Left renal cortex interstitium (tissue), 4 donors: ENCODE results near the gene ASPRV1. TPM values are rescaled to one million over a fixed set of nuclear protein-coding genes. Genes with fewer than 3 reads are reported as not detected.
"Not testable (repeated sequence)": the region's sequence is repeated elsewhere in the genome, so short reads cannot be mapped to it uniquely, and the experiment has no call there.

ENCODE experiments used
- DNase-seq, 4 donors: peaks; one replicate each; pipeline ENCODE4 v3.0.0-alpha.2; 2013; ENCODE audit warnings: low read depth in 4 of 4, low spot score in 2 of 4, missing footprints in 1 of 4
- polyA plus RNA-seq, 4 donors: library from polyadenylated mRNA; unstranded; fragments of 120-200 nt; gene quantifications; one replicate each; pipeline ENCODE4 v1.2.1, GENCODE V29; 2013; ENCODE audit not compliant: insufficient read length in 4 of 4

The ASPRV1 gene
- polyA plus RNA-seq, 4 donors, result 3.6 to 5.2 (median 4.5) TPM

DNA sequence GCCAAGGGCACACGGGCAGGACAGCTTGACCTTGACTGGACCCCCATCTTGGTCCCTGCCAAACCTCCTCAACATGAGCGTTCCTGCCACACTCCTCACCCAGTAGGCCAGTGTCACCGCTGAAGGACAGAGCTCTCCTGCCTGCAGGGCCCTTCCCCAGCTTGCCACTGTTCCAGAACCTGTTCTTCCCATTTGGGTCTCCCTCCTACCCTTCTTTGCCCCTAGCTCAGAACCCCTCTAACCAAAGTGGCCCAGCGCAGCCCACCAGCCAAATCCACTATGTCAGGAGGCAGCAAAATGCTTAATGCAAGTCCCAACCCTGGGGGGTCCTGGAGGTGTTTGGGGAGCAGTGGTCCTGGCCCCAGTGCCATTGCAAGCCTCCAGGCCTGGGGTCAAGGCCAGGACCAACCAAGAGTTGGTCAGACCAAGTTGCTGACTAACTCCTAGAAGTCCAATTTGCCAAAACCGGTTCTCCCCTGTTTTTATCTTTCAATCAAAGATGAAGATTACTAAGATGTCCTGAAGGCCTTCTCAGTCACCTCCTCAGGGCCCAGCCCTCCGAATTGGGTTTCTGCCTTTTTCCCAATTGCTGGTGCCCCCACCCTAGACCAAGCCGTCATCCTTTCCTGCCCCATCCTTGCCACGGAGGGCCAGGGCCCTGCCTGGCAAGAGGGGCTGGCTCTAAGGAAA is 4.5 kb upstream of the ASPRV1 start:
- DNase-seq, result no peak

DNA sequence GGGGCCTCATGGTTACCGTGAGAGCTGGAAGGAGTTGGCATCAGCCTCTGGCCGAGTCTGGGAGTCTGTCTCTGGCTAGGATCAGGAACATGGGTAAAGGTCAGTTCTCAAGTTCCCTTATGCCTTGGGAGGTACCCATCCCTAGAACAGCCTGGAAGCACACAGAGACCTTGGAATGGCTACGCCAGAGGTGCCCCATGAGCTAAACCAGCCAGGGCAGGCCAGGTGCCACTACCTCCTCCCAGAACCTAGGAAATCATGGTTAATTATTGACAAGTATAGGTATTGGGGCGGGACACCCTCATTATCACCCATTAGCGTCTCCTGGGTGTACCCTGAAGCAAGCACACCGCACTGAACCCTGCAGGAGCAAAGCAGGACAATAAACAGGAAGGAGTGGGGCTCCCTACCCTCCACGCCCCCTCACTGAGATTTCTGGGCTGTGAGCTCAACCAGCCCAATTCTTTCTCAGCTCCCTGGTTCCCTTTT is 3.0 kb upstream of the ASPRV1 start:
- no peak for DNase-seq

DNA sequence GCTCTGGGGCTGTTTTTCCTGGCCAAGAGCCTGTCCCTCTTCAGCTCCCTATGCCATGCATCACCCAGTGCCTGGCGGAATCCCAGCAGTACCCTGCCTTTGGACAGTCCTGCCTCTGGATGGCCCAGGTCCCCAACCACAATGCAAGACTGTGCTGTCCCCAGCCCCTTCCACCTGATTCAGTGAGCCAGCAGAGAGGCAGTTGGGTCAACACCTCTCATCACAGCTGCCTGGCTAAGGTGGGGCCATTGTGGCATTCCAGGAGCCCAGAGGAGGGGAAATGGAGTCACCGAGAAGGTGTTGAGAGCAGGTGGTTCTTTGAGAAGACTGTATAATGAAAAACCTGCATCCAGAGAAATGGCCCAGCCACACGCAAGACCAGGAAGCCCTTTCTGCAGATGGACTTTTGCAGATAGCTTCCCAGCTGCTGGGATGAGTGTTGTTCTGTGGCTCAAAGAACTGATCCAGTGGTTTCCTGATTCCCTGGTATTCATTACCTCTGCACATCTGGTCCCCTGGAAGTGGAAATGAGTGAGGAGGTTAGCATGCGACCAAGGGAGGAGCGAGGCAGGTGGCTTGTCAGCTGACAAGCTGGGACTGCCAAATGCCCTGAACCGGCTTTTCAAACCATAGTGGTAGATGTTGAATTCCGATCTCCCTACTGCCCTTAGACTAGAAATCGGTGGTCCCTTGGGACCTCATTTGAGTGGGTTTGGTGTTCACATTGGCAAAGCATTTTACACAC is 1.7 kb upstream of the ASPRV1 start:
- no peak for DNase-seq

DNA sequence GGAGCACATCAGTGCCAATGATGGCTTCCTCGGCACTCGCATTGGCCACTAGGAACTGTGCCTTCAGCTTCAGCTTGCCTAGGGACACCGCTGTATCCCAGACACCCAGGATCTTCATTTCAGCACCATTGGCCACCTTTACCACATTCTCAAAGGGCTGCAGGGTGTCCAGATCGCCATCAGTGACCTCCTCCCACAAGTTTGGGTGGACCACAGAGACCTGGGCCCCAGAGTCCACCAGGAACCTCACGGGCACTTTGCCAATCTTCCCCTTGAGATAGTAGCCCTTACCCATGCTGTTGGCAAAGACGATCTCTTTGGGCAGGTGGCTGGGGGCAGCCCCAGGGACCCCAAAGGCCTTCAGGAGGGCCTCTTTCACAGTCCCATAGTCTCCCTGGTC is 610 bp downstream of the ASPRV1 start:
- DNase-seq, result no peak

DNA sequence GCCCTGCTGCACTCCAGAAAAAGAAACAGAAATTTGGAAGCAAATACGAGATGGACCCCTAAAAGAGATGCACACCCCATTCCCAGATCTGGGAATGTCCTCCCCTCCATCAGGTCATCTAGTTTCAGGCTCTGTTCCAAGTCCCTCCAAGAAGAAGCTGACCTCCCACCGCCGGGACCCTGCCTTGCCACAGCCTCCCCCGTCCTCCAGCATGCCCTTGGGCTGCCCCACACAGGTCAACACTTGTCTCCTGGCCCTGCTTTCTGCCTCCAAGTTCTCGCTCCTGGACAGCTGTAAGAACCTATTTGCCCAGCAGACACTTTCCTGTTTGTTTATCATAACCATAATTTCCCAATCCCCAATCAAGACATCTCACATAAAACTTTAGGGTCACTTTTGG is 2.0 kb downstream of the ASPRV1 start:
- no peak for DNase-seq

DNA sequence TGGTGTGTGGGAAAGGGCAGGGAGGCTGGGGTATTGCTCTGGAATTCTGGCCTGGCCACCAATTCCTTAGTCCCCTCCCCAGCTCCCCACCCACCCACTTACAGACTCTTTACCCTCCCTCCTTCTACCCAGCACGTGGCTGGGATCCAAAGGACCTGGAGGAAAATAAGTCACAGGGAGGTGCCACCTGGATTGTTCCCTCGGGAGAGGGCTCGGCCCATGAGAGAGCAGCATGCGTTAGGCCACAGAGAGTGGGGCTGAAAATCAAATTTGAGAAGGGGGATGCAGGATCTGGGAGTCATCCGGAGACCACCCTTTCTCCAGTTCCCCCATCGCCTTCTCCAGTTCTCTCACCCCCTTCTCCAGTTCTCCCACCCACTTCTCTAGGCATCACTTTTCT is 3.0 kb downstream of the ASPRV1 start:
- DNase-seq, result no peak

DNA sequence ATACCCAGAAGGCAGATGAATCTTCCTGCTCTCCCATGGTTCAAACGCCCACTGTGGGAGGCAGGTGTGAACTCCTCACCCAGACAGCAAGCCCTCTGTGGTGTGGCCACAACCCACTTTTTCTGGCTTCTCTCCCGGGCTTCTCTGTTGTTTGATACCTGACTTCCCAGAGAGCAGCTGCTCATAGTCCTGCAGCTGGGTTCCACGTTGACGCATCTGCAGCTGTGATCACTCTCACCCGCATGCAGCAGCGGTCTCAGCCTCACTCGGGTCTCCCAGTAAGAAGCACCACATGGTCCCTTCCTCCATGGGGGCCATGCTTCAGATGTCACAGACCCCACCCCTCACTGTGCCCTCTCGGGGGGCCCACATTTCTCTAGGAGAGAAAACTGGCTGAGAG is 3.5 kb downstream of the ASPRV1 start:
- no peak for DNase-seq

DNA sequence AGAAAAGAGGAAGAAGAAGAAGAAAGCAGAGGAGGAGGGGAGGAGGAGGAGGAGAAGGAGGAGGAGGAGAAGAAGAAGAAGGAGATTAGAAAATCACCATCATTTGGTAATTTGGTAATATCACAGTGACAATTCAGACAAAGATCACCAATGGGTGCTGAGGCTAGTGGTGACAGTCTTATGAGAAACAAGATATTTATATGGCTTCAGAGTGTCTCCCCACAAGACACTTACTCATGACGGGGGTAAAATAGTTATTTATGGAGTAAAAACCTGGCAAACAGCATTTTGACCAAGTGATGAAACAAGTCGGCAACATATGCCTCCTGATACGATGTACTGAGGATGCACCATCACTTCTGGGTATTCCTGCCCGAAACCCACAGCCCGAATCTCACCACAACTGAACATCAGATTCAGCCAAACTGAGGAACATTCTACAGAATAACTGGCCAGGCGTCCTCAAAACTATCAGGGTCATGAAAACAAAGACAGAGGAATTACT is 4.9 kb downstream of the ASPRV1 start:
- DNase-seq, result no peak

DNA sequence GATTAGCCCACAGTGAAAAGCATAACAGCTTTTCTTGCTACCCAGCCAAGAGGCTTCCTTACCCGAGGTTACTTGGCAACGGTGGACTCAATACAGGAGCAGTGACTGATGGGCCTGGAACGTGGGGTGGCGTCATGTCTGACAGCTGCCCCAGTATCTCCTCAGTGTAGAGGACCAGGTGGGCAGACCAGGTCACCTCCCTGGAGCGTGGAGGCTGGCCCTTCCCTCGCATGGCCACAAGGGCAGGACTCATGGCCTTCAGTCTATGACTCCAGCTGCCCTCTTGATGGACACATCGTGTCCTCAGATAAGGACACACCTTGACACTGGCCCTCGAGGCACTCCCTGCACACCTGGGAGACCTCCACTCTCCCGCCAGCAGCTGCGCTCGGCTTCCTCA is 6.4 kb downstream of the ASPRV1 start:
- DNase-seq, result no peak

DNA sequence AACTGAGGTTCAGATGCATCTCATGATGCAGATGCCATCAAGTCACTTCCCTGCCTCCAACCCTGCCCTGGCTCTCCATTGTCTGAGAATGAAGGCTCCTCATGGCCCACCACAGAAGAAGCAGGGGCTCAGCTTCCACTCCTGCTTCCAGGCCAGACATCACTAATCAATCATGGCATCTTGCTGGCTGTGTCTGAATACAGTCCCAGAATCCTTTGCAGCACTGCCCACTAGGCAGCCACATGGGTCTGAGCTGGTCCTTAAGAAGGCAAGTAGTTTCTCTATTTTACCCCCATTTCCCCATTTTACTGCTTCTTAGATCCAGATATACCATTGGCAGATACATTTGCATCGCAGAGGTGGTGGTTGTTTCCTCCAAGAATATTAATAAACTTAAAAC is 7.3 kb downstream of the ASPRV1 start:
- no peak for DNase-seq

DNA sequence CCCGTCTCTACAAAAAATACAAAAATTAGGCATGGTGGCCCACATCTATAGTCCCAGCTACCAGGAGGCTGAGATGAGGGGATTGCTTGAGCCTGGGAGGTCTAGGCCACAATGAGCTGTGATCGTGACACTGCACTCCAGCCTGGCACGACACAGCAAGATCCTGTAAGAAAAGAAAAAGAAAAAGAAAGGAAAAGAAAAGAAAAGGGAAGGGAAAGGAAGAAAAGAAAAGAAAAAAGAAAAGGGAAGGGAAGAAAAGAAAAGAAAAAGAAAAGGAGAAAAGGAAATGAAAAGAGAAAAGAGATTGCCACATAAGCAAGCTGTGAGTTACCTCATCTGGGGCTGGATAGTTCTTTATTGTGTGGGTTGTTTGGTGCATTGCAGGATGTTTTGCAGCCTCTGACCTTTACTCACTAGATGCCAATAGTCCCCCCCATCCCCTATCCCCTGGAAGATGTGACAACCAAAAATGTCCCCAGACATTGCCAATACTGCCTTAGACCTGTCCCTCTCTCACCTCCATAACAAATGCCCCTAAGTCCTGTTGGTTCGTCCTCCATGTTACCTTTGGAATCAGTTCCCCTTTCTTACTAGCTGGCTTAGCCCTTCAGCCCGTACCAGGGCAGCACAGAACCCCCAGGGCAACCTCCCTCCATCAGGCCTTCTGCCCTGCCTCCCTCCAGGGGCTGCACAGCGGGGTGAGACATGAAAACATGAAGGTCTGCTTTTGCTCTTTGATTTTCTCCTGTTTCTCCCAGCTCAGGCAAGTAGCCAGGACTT is 8.9 kb downstream of the ASPRV1 start:
- DNase-seq, result no peak

DNA sequence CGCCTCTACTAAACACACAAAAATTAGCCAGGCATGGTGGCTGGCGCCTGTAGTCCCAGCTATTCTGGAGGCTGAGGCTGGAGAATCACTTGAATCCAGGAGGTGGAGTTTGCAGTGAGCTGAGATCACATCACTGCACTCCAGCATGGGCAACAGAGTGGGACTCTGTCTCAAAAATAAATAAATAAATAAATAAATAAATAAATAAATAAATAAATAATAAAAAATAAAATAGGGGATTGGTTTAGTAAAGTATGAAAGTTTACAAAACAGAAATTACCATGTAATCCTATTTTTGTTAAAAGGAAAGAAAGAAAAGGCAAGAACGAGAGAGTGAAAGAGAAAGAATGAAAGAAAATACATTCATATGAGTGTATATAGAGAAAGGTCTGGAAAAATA is 10.8 kb downstream of the ASPRV1 start:
- not testable (repeated sequence) for DNase-seq

DNA sequence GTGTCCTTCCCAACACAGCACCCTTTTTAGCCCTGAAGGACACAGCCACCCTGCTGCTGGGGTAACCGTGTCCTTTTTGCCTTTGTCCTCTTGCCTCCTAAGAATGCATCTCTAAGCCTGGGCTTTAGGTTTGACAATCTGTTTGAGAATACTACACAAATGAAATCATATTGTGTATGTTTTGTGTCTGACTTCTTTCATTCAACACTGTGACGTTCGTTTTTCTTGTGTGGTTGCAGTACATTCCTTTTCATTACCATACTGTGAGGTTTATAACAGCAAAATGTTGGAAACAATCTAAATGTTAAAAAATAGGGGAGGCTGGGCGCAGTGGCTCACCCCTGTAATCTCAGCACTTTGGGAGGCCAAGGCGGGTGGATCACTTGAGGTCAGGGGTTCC is 11.2 kb downstream of the ASPRV1 start:
- DNase-seq, result no peak

DNA sequence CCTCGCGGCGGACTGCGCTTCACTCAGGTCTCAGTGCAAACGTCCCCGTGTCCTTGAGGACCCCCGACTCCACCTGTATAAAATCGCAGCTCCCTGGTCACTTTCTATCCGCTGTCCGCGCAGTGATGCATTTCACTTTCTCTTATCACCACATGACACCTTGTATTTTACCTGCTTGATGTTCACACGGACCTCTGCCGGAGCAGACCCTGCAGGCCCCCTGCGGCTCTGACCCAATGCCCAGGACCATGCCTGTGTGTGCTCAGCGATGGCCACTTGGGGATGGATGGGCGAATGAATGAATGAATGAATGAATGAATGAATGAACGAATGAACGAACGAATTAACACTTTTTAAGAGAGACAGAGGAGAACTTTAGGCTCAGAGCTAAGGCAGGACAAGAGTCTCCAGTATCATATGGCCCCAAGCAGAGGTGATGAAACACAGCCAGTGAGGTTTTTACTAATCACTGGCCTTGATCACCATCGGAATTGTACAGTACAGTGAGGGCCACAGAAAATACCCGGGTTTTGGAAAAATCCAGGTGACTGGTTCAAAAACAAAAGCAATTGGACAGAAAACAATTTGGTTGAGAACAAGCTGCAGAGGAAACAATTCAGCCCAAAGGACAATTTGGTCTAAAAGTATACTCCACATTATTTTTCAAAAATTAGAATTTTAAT is 12.3 kb downstream of the ASPRV1 start:
- no peak for DNase-seq

DNA sequence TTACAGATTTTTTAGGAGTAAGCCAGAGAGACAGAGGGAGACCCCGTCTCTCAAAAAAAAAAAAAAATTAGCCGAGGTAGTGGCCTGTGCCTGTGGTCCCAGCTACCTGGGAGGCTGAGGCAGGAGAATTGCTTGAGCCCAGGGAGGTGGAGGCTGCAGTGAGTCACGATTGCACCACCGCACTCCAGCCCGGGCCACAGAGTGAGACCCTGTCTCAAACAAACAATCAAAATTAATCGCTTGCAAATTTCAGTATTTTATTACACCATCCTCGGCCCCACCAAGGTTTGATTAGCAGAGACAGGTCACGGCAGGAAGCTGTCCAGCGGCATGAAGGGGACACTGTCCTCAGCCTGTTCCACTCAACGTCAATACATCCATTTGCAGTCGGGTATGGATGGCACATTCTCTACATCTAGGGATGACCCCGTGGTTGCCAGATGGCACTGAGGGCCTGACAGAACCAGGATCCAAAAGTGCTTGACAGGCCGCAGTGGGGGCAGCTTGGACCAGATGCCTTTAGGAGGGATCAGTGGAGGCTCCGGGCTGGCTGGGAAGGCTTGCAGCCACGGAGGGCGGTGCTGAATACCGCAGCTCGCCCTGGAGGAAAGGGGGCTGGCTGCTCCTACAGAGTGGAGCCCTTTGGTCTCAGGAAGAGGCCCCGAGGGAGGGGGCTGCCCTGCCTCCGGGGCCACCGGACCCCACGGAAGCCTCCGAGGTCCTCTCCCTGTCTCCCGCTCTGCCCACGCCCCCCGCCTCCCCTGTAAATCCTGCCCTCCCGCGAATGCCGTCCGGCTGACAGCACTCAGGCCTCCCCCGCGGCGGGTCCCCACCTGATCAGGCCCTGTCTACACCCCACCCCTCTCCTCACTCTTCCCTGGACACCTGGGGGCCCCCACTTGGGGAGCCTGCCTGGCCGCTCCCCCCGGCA is 13.1 kb downstream of the ASPRV1 start:
- DNase-seq, result peak in 1 of 4 donors; percentile 23

DNA sequence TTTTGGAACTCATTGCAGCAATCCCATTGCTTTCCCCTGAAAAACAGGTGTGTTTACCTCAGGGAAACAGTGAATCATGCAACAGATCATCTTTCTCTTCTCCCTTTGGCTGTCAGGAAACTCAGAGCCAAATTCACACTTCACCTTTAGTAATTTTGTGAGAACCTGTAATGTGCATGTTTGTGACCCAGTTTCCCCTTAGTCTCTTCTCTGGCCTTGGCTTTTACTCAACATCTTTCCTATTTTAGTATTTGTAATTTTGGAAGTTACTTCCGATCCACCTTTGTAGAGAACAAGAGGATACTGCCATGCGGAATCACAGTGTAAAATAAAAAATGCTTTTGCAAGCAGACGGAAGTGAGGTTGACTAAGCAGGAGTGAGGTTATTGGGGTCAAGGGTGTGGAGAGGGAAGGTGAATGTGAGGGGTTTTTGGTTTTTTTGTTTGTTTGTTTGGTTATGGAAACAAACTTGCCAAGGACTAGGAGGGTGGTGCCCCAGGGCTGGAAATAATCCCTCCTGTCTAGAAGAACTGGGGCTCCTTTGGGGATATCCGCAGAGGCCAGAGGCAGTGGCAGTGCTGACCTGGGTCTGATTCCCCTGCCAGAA is 14.0 kb downstream of the ASPRV1 start:
- no peak for DNase-seq

DNA sequence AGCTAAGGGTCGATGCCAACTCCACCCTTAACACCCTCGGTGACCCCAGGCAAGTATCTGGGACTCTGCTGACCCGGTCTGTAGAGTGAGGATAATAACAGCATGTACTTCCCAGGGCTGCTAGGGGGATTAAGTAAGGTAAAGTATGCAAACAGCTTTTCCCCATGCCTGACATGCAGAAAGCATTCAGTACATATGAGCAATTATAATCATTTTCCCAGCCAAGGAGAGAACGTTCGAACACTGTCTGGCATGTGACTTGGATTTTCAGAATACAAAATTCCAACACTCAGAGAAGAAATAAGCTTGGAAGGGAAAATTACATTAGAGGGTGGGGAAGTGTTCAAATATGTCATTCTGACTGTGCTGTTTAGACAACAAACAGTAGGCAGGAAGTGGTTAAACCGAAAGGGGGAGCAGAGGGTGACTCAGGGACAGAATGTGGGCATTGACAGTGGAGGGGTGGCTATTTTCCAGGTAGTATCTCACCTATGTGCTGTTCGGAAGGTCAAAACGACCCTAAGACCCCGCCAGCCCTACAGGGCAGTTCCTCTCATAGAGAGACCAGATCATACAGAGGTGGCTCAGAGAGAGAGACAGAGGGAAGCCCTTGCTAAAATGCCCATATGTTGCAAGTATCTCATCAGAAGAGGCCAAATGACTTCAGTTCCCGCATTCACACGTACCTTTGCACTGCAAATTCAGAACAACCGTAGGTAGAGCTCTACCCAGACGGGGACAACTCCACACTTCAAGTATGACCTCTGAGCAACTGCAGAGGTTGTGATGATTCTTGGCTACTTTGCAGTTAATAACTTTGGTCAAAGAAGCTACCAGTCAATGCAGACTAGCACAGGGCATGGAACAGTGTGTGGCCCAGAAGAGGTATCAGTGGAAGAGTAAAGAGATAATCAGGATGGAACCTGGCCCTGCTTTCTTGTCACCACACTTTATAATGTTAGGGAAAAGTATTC is 14.8 kb downstream of the ASPRV1 start:
- DNase-seq, result no peak

DNA sequence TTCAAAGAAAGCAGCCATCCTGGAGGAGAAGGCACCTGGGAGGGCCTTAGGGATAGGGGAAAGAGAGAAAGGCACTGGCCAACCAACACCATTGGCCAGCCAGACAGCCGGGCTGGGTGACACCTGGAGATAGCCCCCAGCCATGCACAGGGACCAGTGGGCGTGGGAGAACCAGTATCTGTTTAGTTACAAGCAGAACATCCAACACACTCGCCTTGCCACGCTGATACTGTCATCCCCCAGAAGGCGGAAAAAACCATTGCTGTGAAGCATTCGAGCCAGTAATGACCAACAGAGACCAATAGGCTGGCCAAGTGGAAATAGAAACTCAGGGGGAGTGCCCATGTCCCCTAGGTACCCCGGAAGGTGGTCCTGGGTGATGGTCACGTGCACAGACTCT is 15.5 kb downstream of the ASPRV1 start:
- no peak for DNase-seq
